BJ (cell line): ENCODE measurements around the gene MOGAT3. TPM values are rescaled to one million over a fixed set of nuclear protein-coding genes. Genes with fewer than 3 reads are reported as not detected.

Source experiments
- CTCF ChIA-PET: fragments of 350-600 bp; formaldehyde crosslinking; extraction: SDS; loops from one replicate; lab custom pipeline; 2021; ENCODE audit warnings: antibody characterized with exemption, inconsistent platforms; lab: Yijun Ruan, JAX
- POLR2A ChIA-PET: fragments of 300-600 bp; sonication (Branson Sonifier 250); formaldehyde crosslinking; extraction: SDS; loops from one replicate; lab custom pipeline; 2021; ENCODE audit warnings: antibody characterized with exemption; lab: Charles Lee
- DNase-seq: peaks from one replicate; pipeline ENCODE4 v3.0.0-alpha.2; 2011; ENCODE audit warnings: low read depth
- H3K27me3 ChIP-seq: 2 replicates; pipeline ENCODE4 v1.6.0; 2011; ENCODE audit warnings: low read length; ENCODE audit not compliant: control insufficient read depth, insufficient read depth
- H3K36me3 ChIP-seq: 2 replicates; pipeline ENCODE4 v1.5.1; 2011; ENCODE audit warnings: low read length; ENCODE audit not compliant: control insufficient read depth, insufficient read depth
- H3K4me3 ChIP-seq: 2 replicates; pipeline ENCODE4 v1.5.1; 2011; ENCODE audit warnings: low read depth, mild to moderate bottlenecking, control low read depth, low read length
- CTCF ChIP-seq: IDR thresholded peaks from 2 replicates; pipeline ENCODE4 v1.5.1; 2011; ENCODE audit warnings: low read depth, mild to moderate bottlenecking, control low read depth, inconsistent platforms, low read length, moderate library complexity; ENCODE audit not compliant: insufficient read depth
- polyA plus RNA-seq: library from polyadenylated mRNA; depleted of rRNA; stranded (reverse); fragments of >200 nt; gene quantifications from 2 replicates; pipeline ENCODE4 v1.2.3, GENCODE V29; 2011

MOGAT3 gene
- polyA plus RNA-seq, 1 experiment = not detected

DNA sequence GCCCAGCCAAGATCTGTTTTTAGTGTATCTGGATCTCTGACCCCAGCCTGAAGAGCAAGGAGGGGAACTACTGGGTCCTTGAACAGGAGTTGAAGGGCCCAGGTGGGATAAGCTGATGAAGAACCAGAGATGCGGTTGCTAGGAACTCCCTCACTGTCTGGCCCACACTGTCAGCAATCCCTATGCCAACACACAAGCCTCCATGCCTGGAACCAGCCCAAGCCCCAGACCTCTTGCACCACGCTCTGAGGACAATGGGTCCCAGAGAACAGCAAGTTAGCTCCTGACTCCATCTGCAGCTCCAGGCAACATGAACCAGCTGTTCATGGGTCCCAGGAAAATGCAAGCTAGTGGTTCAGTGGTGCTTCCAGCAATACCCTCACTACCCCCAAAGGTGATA, 23.2 kb downstream of the MOGAT3 start:
- Histone ChIP-seq H3K36me3 (no peaks in the 10 kb centered on the region), H3K4me3 (no peak overlapping the region), H3K27me3 (peaks cover 50% of the 10 kb centered on the region)
- no peak for TF ChIP-seq CTCF
- DNase-seq = no peak
- ChIA-PET POLR2A (no interaction called here), CTCF (interaction anchor here (1.1 to 2.9 kb wide), 2 partner anchors 8 to 14 kb away, joined by 3 to 25 read pairs; no protein-coding TSS in a partner anchor)

- DNase-seq = no peak
- H3K4me3 ChIP-seq = no peak overlapping the region
- H3K27me3 ChIP-seq = peaks cover 64% of the 10 kb centered on the region
- no peak for TF ChIP-seq CTCF
- ChIA-PET CTCF (interaction anchor here (1.1 to 2.9 kb wide), 4 partner anchors 11 to 81 kb away, joined by 3 to 25 read pairs (median 3); no protein-coding TSS in a partner anchor), POLR2A (no interaction called here)
- no peaks in the 10 kb centered on the region for H3K36me3 ChIP-seq
Measured at GRCh38 chr7:101175664-101176063, 25.2 kb downstream of the MOGAT3 start.

GRCh38 chr7:101174322-101174854, 26.4 kb downstream of the MOGAT3 start:
- H3K4me3 ChIP-seq = no peak overlapping the region
- ChIA-PET CTCF (interaction anchor here (0.6 to 2.7 kb wide), 9 partner anchors 18 to 1175 kb away, joined by 3 to 25 read pairs (median 3); no protein-coding TSS in a partner anchor), POLR2A (no interaction called here)
- no peaks in the 10 kb centered on the region for H3K36me3 ChIP-seq
- no peak for DNase-seq
- H3K27me3 ChIP-seq = peaks cover 64% of the 10 kb centered on the region
- no peak for TF ChIP-seq CTCF

GRCh38 chr7:101173752-101174244, 27.0 kb downstream of the MOGAT3 start:
- no peak for TF ChIP-seq CTCF
- DNase-seq = no peak
- ChIA-PET CTCF (interaction anchor here (0.8 to 2.7 kb wide), 7 partner anchors 8 to 117 kb away, joined by 3 to 25 read pairs (median 3); partner anchors contain the start of gene VGF), POLR2A (interaction anchor here (0.6 kb wide), 1 partner anchor 89 kb away, joined by 3 read pairs; the partner anchor contains the start of gene TRIM56)
- Histone ChIP-seq H3K36me3 (no peaks in the 10 kb centered on the region), H3K4me3 (no peak overlapping the region), H3K27me3 (peaks cover 58% of the 10 kb centered on the region)

DNA sequence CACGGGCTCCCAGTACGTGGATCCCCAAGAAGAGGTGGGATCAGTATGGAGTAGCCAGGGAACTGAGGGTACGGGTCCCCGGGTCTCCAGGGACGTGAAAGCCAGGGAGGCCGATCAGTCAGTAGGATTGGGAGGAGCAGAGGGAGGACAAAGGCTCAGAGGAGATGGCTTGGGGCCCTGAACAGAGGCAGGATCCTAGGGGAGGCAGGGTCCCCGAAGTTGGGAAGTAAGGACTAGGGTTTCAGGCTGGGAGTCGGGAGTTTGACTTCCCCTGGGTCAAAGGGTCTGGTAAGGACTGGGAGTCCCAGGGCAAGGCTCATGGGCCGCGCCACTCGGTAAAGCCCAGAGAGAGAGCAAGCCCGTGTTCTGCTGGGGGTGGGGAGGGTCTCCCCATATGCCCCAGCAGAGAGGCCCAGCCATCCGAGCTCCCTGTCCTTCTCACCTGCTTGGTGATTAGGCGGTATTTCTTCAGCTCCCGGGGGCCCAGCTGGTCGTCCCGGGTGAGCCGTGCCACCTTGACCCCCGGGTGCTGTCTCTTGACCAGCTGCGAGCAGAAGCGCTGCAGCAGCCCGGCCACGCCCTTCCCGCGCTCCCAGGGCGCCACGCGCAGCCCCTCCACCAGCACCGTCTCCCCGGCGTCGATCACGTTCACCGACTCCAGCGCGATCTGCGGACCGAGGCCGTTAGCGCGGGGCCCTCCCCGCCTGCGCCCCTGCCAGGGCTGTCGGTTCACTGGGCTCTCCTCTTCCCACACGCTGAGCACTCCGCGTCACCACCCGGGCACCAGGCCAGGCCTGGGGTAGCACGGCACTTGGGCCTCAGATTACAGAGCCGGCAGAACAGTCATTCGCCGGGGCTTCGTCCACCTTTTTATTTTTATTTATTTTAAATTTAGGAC, 27.7 kb downstream of the MOGAT3 start:
- ChIA-PET POLR2A (interaction anchor here (0.6 kb wide), 1 partner anchor 88 kb away, joined by 3 read pairs; the partner anchor contains the start of gene TRIM56), CTCF (interaction anchor here (0.8 to 2.7 kb wide), 6 partner anchors 8 to 118 kb away, joined by 3 to 25 read pairs (median 4); partner anchors contain the start of gene VGF)
- Histone ChIP-seq H3K36me3 (no peaks in the 10 kb centered on the region), H3K4me3 (peak overlapping the region; percentile 29), H3K27me3 (peaks cover 58% of the 10 kb centered on the region)
- DNase-seq = no peak
- no peak for TF ChIP-seq CTCF
